ENCODE measurements around the gene DYNLRB2.
A peak's percentile ranks its signal among the peaks of the same experiment; 100 is the strongest.

DYNLRB2 gene

DNA sequence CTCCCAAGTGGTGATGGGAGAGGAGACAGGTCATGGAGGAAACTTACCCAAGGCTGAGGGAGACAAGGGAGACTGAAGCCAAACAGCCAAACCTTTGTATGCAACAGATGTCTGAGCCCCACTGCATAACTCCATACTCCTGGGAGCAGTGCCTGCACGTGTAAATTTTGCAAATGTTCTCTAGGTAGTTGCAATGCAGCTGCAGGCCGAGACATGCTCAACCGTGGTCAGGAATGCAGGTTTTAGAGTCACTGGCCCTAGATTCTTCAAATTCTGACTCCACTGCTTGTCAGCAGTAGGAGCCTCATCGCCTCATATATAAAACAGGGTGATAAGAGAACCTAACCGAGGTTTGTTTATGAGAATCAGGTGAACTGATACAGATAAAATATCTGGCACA is 11.5 kb downstream of the DYNLRB2 start:
- DNase-seq (ENCODE audit: low spot score), result no peak

DNA sequence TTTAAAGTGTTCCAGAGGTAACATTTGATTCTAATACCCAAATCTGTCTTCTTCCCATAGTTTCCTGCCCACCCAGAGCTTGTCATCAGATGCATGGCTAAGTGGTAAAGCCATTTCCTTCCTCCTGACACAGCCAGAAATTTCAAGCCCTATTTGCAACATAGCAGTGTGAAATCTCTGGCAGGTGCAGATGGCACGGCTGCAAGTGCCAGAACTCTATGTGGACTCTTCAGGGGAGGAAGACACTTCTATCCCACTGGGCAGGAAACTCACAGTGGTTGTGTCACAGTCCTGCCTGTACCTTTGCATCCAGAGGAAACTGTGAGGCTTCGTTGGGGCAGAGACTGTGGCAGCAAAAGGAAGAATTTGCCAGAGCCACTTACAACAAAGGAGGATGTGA is 13.2 kb downstream of the DYNLRB2 start:
- DNase-seq (ENCODE audit: low spot score), result no peak

DNA sequence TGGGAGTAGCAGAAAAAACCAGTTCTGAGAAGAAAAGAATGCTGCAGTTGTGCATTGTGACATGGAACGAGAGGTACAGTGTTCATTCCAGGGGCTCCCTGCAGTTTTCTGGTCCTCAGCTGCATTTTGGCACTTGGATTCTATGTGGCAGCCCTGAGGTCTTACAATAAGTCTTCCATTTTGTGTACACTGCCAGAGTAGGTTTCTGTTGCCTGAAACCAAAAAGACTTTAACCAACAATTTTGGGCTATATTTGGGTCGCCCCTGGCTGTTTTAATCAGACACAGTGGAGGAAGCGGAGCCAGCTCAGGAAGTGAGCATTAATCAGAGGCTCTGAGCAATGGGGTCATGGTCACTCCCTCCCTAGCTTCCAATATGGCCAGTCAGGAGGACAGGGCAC is 15.7 kb downstream of the DYNLRB2 start:
- no peak for DNase-seq (ENCODE audit: low spot score)

DNA sequence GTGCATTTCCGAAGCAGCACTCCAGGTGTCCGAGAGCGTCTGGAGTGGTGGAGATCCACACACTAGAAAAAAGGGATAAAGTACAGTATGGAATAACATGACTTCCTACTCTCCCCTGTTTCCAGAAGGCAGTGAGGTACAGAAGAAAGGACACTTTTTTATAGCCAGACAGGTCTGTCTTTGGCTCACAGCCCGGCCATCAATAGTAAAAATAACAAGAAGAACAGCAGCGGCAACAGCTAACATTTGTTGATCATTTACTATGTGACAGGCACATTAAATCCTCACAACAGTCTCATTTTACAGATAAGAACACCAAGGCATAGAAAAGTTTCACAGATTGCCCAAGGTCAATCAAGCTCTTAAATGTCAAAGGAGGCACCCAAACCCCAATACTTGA is 16.2 kb downstream of the DYNLRB2 start:
- DNase-seq (ENCODE audit: low spot score), result no peak

DNA sequence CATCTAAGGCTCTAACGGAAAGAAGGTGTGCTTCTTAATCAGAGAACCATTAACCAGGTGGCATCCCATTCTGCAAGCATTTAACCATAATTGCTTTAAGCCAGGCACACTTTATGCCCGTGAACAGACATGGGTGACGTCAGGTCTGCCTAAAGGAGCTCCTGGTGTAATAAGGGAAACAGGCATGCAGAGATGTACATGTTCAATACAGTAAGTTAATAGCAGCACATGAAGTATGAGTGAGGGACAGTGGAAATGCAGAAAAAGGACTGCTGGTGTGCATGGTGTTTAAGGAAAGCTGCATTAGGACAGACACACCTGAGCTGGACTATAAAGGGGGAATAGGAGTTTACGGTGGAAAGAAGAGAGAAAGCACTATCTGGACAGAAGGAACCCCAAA is 18.6 kb downstream of the DYNLRB2 start:
- DNase-seq (ENCODE audit: low spot score), result no peak

DNA sequence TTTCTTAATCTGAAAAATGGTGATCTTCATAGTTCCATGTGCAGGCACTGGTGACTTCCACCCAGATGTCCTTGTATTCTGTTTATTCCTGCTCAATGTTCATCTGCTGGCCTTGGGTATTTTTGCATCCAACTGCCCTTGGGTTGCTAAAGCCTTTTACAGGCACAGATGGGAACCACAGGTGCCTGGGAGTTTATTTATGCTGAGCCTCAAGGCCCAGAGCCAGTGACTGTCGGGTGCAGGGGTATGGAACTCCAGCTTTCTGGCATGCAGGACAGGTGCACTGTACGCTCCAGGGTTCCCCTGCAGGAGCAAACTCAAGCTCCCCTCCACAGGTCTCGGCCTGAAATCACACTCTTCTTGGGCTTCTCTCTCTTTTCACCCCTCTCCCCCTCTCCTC is 22.3 kb downstream of the DYNLRB2 start:
- DNase-seq (ENCODE audit: low spot score), result no peak

DNA sequence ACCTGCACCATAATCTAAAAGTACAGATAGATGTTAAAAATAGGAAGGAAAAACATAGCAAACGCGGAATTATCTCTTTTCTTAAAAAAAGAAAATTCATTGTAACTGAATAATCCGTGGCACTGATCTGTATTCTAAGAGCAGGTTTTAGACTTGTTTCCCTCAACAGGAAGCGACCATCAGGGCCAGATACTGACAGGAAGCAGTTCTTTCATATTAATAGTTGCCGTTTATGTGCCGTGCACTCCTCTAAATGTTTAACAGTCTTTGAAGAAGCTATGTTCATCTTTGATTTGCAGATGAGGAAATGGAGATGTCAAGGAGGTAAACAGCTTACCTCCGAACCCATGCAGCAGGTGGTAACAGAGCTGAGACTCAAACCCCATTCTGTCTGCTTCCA is 23.6 kb downstream of the DYNLRB2 start:
- no peak for DNase-seq (ENCODE audit: low spot score)

DNA sequence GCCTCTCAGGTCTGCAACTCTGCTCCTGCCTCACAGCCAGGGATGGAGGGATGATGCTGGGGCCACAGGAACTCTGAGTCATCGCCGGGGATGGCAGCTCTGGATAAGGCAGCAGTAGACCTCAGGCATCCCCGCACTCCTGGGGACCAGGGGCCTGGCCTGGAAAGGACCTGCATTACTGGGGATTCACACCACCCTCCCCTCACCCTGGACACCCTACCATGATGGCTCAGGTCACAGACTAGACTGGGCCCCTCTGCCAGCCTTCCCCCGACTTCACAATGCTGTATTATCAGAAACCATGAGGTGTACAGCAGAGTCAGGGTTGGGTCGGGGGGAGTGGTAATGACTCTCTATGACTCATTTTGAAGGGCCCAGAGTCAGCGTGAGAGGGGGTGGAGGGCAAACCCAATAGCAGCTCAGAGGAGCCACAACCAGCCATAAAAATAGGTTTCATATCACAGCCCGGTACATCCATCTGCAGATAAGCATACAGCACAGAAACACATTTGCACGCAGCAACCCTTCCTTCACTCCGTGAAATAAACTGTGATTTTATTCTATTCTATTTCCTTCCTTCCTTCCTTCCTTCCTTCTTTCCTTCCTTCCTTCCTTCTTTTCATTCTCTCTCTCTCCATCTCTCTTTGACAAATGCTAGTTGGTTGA is 28.8 kb downstream of the DYNLRB2 start:
- peak; percentile 13 for DNase-seq (ENCODE audit: low spot score)

DNA sequence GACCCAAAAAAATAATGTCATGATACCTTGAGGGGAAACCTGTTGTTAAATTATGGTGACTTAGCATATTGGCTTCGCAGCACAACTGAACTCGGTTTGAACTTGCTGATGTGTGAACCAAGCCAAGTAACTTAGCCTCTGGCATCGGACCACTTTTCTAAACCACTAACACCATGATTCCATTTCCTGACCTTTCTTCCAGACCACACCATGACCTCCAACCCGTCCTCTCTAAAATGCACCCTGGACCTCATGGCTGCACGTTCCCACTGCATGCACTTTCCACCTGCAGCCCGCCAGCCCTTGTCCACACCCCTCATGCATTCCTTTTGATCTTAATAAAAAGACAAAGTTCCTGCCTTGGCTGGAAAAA is 29.3 kb downstream of the DYNLRB2 start:
- DNase-seq (ENCODE audit: low spot score), result no peak

DNA sequence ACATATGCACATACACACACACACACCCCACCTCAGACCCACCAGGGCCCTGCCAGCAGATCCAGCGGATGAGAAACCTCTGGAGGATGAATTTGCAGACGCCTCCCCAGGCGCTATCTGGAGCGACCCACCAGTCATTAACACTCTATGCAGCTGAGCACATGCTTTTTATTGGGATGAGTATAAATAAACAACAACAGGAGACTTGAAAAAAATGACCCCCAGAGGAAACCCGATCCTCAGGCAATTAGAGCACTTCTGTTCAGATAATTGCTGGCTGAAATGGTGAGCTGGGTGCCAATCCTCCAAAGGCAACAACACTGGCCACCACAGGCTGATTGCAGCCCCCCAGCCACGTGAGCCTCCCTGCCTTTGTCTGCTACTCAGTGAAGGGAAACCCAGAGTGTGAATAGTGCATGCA is 32.9 kb downstream of the DYNLRB2 start:
- DNase-seq (ENCODE audit: low spot score), result no peak

DNA sequence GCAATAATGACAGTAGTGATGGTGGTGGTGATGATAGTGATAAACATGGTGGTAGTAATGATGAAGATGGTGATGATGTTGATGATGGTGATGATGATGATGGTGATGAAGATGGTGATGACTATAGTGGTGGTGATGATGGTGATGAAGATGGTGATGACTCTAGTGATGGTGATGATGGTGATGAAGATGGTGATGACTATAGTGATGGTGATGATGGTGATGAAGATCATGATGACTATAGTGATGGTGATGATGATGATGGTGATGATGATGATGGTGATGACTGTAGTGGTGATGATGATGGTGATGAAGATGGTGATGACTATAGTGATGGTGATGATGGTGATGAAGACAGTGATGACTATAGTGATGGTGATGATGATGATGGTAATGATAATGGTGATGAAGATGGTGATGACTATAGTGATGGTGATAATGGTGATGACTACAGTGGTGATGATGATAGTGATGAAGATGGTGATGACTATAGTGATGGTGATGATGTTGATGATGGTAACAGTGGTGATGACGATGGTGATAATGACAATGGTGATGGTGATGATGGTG is 35.6 kb downstream of the DYNLRB2 start:
- no peak for DNase-seq (ENCODE audit: low spot score)

DNA sequence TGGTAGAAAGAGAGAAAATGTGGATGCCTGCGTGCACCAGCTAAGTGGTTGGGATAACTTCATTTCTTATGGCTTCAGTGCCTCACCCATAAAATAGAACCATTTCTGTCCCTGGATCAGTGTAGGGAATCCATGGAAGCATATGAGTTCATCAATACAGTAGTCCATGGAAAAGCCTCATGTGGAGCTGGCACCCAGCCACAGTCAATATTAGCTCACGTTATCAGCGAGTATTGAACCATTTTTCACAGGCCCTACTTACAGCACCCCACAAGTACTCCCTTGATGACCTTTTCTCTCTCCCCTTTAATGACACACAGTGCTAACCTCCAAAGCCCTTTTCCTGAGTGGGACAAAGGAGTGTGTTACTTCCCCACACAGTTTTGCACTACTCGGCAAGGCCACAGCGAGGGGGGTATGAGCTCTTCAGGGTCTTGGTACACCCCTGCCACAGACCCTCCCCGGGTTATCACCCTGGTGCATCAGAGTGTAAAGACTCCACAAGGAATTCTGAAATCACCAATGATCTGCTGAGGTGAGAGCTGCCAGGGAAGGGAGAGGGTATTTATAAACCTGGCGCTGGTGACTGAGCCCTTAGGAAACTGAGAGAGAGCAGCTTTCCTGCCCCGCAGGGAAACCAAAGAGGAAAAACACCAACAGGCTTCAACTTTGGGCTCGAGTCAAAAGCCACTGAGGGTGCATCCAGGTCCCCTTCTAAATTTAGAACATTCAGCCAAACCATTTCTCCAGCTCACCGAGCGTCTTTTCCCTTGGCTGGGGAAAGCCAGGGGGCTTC is 36.9 kb downstream of the DYNLRB2 start:
- no peak for DNase-seq (ENCODE audit: low spot score)

DNA sequence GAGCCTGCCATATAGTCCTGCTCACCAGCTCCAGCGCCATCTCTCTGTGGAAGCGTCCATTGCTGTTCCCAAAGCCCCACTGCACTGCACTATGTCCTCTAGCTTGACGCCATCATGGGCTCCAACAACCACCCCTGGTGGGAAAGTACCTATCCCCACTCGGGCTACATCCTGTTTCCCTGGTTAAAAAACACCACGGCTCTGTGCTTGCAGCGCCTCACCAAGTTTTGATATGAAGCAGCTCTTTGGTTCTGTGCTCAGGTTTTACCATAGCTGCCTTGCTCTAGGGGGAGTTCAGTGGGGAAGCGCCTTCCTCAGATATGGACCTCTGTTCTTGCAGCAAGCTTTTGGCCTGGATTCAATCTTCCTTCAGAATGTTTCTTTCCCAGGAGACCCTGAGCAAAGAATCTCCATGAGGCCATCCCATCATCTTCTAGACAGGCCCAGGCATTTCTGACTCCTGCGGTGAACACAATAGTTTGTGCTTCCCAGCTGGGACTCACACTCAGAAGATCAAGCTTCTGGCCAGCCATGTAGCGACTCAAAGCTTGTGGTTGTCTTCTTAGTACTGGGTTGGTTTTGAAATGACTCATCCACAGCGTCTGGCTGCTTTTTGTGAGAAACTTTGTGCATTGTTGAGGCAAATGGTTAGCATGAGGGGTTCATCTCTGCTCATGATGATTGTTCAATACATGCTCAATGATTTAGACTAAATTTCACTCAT is 39.5 kb downstream of the DYNLRB2 start:
- DNase-seq (ENCODE audit: low spot score), result no peak

DNA sequence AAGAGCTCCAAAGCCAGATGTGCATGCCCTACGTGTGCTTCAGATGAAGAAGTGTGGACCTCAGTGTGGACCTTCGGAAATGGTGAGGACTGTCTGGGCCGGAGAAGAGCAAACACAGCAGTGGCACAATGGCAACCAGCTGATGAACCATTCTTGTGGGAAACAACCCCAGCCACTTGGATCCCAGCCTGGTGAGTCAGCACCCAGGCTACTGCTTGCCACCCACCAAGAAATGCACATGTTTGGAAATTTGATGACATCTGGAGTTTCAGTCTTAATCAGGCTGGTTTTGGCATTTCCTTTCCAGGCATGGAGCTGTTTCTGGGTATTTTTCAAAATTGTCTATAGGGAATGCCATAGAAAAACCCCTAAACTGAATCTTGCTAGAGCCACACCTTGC is 42.7 kb downstream of the DYNLRB2 start:
- DNase-seq (ENCODE audit: low spot score), result no peak

DNA sequence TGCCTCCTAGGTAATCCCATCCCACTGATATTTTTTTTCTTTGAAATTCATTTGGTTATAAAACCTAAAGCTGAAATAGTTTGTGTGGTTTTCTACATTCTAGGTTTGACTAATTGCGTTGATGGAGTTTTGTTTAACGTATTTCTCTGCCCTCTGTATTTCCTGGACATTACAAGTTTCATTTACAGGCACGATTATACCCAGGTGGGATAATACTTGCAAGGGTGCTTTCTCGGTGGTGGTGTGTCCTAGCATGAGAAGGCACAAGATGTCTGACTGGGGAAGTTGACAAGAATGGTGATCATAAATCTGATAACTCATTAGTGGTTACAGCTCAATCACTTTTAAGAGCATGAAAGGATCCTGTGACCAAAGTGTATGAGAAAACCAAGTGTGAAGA is 45.0 kb downstream of the DYNLRB2 start:
- DNase-seq (ENCODE audit: low spot score), result no peak

DNA sequence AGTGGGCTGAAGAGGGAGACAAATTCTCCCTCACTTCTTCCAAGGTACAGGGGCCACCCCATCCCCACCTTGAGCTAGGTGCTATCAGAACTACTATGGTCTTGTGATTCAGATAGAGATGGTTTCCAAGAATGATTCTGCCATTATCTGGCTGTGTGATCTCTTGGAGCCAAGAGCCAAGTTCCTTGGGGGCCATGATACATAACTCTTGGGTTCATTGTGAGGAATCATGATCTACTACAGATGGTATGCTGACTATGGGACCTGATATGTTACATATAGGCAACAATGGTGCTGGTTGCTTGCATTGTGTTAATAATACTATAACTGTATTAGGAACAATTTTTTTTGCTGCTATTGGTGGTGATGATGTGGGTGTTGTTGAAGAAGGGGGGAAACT is 45.7 kb downstream of the DYNLRB2 start:
- no peak for DNase-seq (ENCODE audit: low spot score)

DNA sequence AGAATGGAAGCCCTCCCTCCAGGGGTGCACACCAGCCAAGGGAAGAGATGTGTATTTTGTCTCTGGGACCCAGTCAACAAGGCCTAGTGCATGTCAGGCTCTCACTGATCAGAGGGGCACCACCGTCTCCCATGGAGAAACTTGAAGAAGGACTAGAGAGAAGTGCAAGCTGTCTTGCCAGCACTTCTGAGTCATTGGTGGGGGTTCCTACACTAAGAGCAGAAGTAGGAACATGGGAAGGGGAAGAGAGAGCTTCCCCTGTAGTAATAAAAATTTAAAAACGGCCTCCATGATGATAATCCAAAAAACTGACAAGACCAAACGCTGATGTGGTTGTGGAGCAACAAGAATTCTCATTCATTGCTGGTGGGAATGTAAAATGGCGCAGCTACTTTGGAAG is 46.3 kb downstream of the DYNLRB2 start:
- no peak for DNase-seq (ENCODE audit: low spot score)

DNA sequence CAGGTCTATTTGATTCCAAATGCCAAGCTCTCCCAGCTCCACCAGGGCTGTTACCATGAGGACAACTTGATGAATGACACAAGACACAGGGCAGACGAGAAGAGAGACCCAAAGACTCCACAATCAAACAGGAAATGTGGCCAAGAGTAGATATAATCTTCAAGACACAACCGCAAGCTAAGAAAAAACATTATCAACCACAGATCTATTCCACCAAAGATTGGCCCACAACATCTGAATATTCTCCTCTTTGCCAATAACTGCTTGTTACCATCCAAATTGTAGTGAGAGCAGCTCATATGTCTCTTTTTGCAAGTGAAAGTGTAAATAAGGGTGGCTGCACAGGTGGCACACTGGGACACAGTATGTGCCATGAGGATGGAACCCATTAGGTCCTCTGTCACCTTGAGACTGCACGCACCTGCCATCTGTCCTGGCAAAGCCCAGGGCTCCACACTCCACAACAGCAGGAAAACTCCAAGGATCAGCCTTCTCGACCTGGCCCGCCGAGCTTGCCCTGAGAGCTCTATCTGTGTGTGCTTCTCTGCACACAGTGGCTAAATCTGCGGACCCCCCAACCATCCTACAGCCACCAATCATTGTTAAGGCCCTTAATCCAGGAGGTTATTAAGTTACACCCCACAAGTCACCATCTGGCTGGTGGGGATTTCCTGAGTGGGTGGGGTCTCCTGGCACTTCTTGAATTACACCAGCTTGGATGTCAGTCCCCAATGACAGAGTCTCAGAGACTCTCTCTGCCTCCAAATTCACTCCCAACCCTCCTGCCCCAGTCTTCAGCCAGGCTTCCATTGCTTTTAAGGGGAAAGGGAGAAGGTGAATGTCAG is 50.5 kb downstream of the DYNLRB2 start:
- DNase-seq (ENCODE audit: low spot score), result no peak

DNA sequence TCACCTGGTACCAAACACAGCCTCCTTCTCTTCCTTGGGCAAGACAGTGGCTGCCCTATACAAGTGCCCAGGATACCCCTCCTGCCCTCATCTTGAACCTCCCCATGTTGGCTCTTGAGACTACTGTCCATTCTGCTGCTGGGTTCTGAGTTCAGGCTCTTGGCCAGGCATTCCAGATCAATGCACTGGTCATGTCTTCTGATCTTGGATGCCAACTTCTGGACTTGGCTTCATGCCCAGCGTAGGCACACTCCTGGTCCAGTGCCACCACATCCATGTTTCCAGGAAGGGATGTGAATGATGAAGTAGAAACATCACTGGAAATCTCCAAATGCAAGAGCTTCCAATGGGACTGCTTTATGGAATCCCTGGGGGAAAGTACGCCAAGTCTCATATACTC is 51.5 kb downstream of the DYNLRB2 start:
- no peak for DNase-seq (ENCODE audit: low spot score)

DNA sequence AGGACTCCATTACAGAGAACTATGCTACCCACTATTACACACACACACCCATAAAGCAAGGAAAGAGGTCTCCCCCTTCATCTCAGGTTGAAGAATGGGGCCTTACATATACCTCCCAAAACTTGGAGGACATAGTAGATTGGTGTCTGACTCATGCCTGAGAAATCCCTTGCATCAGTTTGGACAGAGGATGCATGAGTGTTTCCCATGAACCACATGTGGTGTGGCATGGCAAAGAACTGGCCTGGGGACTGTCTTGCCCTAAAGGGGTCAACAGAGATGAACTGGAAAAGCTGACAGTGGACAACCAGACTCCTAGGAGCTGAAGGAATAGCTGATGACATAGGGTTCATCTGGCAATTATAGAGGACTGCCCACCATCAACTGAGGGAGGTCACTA is 54.0 kb downstream of the DYNLRB2 start:
- no peak for DNase-seq (ENCODE audit: low spot score)

DNA sequence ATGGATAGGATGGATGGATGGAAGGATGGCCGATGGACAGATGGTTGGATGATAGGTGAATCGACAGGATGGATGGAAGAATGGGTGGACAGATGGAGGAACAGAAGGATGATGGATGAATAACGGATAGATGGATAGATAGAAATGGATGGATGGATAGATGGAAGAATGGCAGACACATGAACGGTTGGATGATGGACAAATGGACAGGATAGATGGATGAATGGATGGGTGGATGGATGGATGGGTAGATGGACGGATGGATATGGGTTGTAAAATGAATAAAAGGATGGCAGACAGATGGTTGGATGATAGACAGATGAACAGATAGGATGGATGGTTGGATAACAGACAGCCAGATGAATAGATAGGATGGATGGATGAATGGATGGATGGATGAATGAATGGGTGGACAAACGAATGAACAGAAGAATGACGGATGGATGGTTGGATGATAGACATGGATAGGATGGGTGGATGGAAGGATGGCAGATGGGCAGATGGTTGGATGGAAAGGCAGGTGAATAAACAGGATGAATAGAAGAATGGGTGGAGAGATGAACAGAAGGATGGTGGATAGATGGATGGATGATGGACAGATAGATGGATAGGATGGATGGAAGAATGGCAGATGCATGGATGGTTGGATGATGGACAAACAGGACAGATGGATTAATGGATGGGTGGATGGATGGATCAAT is 55.9 kb downstream of the DYNLRB2 start:
- DNase-seq (ENCODE audit: low spot score), result no peak

Data from kidney capillary endothelial cell (primary cell).